Activated CD4-positive, alpha-beta T cell treated with anti-CD3 and anti-CD28 coated beads, Interleukin-2, Interleukin-6, amounts not matched to agents 100 ng/mL and 50 ng/mL, durations not matched to agents 16 hours and 8 hours (primary cell): Measurements from ENCODE around the gene TTC14.
"Not testable (repeated sequence)": the region's sequence is repeated elsewhere in the genome, so short reads cannot be mapped to it uniquely, and the experiment has no call there.

Experiments used
- DNase-seq: peaks from one replicate; pipeline ENCODE4 v3.0.0-alpha.2; 2020

The TTC14 gene, protein sequence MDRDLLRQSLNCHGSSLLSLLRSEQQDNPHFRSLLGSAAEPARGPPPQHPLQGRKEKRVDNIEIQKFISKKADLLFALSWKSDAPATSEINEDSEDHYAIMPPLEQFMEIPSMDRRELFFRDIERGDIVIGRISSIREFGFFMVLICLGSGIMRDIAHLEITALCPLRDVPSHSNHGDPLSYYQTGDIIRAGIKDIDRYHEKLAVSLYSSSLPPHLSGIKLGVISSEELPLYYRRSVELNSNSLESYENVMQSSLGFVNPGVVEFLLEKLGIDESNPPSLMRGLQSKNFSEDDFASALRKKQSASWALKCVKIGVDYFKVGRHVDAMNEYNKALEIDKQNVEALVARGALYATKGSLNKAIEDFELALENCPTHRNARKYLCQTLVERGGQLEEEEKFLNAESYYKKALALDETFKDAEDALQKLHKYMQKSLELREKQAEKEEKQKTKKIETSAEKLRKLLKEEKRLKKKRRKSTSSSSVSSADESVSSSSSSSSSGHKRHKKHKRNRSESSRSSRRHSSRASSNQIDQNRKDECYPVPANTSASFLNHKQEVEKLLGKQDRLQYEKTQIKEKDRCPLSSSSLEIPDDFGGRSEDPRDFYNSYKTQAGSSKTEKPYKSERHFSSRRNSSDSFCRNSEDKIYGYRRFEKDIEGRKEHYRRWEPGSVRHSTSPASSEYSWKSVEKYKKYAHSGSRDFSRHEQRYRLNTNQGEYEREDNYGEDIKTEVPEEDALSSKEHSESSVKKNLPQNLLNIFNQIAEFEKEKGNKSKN

DNA sequence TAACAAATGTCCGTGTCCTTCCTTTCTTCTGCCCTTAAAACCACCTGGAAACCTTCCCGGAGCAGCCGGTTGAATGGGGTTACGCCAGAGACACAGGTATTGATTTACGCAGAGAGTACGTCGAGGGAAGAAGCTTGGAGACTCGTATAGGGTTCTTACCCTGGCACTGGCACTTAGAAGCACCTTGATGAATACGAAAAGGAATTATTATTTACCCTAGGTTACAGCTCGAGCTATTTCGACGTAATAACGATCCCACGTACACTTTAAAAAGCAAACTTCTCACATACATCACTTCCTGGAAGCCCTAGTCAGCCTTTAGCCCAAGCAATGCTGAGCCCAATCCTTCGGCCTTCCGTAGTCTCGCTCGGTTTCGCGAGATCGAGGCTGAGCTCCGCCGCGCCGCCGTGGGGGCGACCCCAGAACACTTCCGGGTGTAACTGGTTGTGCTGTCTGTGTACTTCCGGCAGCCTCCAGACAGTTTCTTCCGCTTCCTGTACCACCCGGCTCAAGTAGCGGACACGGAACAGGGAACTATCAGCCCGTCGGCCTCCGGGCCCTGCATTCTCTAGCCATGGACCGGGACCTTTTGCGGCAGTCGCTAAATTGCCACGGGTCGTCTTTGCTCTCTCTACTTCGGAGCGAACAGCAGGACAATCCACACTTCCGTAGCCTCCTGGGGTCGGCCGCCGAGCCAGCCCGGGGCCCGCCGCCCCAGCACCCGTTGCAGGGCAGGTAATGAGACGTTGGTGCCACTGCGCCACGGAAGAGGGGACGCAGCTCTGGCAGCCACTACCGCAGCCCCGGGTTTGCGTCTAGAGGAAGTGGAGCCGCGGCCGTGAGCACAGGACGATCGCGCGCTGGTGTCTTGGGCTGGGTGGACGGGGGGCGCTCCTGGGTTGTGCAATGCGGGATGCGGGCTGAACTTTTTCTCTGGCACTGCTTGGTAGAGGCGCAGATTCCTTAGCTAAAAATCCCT lies at the start of gene TTC14:
TTC14 (plus strand) TSS at position 476 of the 979 bp plus-strand sequence; CDS start at position 575, 99 bp downstream.
- DNase-seq: peak; percentile 96

GRCh38 chr3:180563406-180563805 lies 38.6 kb upstream of the TTC14 start:
- DNase-seq: no peak

DNA sequence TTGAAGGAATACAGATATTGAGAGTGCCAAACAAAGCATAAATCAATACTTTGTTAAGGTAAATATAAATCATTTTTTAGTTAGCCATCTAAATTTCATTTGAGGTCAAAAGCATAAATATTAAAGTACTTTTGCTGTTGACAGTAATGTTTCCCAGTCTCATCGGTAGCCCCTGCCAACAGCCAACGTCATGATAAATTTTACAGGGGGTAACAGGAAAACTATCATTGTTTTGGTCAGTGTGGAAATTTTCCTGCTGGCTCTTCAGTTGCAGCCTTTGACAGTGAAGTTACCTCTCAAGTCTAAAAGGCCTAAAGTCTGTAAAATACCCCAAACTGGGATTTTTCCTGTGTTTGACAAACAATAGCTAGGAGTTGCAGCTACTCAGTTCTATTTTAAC lies 37.3 kb upstream of the TTC14 start:
- DNase-seq: no peak

- DNase-seq: no peak
Observed at GRCh38 chr3:180570238-180570637, 31.7 kb upstream of the TTC14 start.

GRCh38 chr3:180571831-180572598 lies 29.9 kb upstream of the TTC14 start:
- DNase-seq: no peak

DNA sequence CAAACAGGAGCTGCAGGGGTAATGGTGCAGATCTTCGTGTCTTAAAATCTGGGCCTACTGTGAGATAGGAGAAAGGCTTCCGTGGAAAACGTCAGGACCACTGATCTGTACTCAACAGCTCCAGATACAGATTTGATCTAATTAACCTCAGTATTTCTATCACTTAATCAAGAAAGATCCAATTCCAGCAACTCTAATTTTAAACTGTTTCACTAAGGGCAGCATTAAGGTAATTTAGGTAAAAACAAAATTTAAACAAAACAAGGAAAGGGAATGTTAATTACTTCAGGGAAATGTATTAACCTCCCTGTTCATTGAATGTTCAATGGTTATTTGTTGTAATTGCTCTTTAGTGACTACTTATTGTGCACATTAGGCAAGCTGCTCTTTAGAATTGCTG lies 26.4 kb upstream of the TTC14 start:
- DNase-seq: no peak

DNA sequence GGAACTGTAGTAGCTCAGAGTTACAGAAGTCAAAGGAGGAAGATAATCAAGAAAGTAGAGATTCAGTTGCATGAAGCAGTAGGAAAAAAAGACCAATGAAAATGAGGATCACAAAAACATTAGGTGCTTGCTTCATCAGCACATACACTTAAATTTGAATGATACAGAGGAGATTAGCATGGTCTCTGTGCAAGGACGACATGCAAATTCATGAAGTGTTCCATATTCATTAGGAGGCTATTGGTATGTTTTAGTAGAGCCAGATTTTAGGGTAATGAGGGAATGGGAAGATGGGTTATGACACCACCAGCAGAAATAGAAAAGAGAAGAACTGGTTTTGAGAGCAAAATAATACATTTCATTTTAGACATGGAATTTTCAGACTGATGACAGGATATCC lies 21.0 kb upstream of the TTC14 start:
- no peak for DNase-seq

DNA sequence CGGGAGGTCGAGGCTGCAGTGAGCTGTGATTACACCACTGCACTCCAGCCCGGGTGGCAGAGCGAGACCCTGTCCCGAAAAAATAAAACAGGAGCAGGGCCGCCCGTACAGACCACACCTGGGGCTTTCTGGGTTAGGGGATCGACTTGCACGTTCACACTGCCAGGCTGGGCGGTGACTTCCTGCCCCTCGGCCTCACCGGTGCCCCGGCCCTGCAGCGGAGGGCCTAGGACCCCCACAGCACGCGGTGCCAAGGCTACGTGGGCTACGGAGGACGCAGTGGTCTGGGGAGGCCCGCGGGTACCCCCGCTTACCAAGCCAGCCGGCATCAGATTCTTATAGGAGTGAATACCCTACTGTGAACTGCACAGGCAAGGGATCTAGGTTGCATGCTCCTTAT lies 11.6 kb upstream of the TTC14 start:
- no peak for DNase-seq

GRCh38 chr3:180593631-180594030 lies 8.3 kb upstream of the TTC14 start:
- DNase-seq: not testable (repeated sequence)

GRCh38 chr3:180594631-180595558 lies 7.1 kb upstream of the TTC14 start:
- peak; percentile 5 for DNase-seq

DNA sequence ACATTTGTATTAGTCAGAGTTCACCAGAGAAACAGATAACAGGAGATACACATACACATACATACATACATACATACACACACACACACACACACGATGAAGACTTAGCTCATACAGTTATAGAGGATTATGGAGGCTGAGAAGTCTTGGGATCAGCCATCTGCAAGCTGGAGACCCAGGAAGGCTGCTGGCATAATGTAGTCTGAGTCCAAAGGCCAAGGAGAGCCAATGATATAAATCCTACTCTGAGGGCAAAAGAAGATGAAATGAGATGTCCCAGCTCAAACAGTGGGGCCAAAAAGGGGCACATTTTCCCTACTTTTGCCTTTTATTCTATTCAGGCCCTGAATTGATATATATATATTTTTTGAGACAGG lies 6.4 kb upstream of the TTC14 start:
- no peak for DNase-seq

DNA sequence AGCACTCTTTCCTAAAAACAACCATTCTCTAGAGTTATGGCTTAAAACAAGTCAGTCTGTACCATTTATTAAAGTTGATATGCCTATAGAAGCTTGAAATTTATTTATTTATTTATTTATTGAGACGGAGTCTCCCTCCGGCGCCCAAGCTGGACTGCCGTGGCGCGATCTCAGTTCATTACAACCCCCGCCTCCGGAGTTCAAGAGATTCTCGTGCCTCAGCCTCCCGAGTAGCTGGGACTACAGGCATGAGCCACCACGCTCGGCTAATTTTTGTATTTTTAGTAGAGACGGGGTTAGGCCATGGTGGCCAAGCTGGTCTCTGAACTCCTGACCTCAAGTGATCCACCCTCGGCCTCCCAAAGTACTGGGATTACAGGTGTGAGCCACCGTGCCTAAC lies 1.5 kb upstream of the TTC14 start:
- no peak for DNase-seq

DNA sequence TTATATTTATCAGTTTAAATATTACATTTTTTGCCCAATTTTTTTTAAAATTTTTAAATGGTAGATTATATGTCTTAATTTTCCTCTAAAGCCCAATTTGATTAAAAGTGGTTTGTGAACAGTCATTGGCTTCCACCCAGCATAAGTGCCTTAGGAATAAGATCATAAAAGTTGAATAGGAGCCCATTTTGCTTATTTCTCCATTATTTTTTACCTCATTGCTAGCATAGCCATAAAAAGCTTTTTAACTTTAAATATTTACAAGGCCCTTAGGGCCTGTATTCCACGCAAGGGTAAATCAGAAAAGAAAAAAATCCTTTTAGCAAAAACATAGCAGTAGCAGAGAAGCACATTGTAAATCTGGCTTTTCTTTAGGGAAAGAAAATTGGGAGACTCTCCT lies 9.0 kb downstream of the TTC14 start:
- DNase-seq: no peak

GRCh38 chr3:180612364-180612763 lies 10.4 kb downstream of the TTC14 start:
- no peak for DNase-seq

GRCh38 chr3:180615954-180616353 lies 14.0 kb downstream of the TTC14 start:
- DNase-seq: no peak

- no peak for DNase-seq
Observed at GRCh38 chr3:180617049-180617448, 15.1 kb downstream of the TTC14 start.

DNA sequence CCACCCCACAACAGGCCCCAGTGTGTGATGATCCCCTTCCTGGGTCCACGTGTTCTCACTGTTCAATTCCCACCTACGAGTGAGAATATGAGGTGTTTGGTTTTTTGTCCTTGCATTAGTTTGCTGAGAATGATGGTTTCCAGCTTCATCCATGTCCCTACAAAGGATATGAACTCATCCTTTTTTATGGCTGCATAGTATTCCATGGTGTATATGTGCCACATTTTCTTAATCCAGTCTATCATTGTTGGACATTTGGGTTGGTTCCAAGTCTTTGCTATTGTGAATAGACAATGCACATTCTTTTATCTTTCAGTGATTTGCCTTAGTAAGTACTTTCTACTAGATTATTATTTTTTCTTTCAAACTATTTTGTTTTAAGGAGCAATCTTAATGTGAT lies 16.6 kb downstream of the TTC14 start:
- not testable (repeated sequence) for DNase-seq

- DNase-seq: no peak
Observed at GRCh38 chr3:180619723-180620122, 17.8 kb downstream of the TTC14 start.

DNA sequence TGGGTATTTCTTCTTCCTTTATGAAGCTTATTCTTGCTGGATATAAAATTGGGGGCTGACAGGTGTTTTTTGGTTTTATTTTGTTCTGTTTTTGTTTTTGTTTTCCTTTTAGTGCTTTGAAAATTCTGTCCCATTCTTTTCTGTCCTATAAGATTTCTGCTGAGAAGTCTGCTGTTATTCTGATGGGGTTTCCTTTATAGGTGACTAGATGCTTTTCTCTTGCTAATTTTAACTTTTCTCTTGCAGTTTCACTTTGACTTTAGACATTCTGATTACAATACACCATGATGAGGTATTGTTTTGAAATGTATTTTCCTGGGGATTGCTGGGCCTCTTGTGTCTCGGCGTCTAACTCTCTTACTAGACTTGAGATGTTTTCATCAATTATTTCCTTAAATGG lies 22.8 kb downstream of the TTC14 start:
- DNase-seq: peak; percentile 45

GRCh38 chr3:180626844-180627243 lies 24.9 kb downstream of the TTC14 start:
- no peak for DNase-seq

GRCh38 chr3:180630371-180630770 lies 28.4 kb downstream of the TTC14 start:
- DNase-seq: peak; percentile 34
